GM23338 (cell line): ENCODE results near the gene SHISA8.

Experiments used
- CTCF ChIP-seq, 2 experiments: fragments of 200-600 bp in 1 of 2; sonication (generic) in 1 of 2; conservative IDR thresholded peaks; 2 replicates each; pipeline versions ENCODE4 v1.5.1 to v1.6.1; 2016 to 2017; ENCODE audit warnings: antibody characterized with exemption in 2 of 2, low read depth in 2 of 2, mild to moderate bottlenecking in 2 of 2, moderate library complexity in 1 of 2
- EZH2 ChIP-seq: fragments of 200-600 bp; sonication (generic); IDR thresholded peaks from one replicate; pipeline ENCODE4 v1.8.0; 2017; ENCODE audit warnings: antibody characterized with exemption, mild to moderate bottlenecking, low read depth; ENCODE audit not compliant: unreplicated experiment
- EZH2phosphoT487 ChIP-seq: fragments of 200-600 bp; sonication (generic); IDR thresholded peaks from one replicate; pipeline ENCODE4 v1.8.1; 2018; ENCODE audit warnings: antibody characterized with exemption; ENCODE audit not compliant: unreplicated experiment
- JUNB ChIP-seq: IDR thresholded peaks from one replicate; pipeline ENCODE4 v1.6.1; 2016; ENCODE audit warnings: antibody characterized with exemption; ENCODE audit not compliant: unreplicated experiment
- POLR2AphosphoS5 ChIP-seq: IDR thresholded peaks from 2 replicates; pipeline ENCODE4 v1.6.1; 2016; ENCODE audit warnings: antibody characterized with exemption, low read depth
- REST ChIP-seq: IDR thresholded peaks from one replicate; pipeline ENCODE4 v1.6.1; 2018; ENCODE audit warnings: antibody characterized with exemption; ENCODE audit not compliant: unreplicated experiment

- TF ChIP-seq JUNB, result no peak
- no peak for TF ChIP-seq POLR2AphosphoS5
- TF ChIP-seq REST, result no peak
- no peak for TF ChIP-seq CTCF (conservative IDR thresholded peaks at IDR 0.05; ENCODE audit: low read depth in 2 of 2)
- no peak for TF ChIP-seq EZH2phosphoT487
- peak; percentile 55 for TF ChIP-seq EZH2
These were observed at the start of gene SHISA8 for GRCh38 chr22:41915035-41915785.
